ENCODE measurements around the gene GABRP.

DNA sequence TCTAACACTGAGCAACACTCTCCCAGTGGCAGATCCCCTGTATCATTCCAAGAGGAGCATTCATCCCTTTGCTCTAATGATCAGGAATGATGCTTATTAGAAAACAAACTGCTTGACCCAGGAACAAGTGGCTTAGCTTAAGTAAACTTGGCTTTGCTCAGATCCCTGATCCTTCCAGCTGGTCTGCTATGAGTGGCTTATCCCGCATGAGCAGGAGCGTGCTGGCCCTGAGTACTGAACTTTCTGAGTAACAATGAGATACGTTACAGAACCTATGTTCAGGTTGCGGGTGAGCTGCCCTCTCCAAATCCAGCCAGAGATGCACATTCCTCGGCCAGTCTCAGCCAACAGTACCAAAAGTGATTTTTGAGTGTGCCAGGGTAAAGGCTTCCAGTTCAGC, 29.7 kb downstream of the GABRP start:
- TF ChIP-seq, protein P1, sequence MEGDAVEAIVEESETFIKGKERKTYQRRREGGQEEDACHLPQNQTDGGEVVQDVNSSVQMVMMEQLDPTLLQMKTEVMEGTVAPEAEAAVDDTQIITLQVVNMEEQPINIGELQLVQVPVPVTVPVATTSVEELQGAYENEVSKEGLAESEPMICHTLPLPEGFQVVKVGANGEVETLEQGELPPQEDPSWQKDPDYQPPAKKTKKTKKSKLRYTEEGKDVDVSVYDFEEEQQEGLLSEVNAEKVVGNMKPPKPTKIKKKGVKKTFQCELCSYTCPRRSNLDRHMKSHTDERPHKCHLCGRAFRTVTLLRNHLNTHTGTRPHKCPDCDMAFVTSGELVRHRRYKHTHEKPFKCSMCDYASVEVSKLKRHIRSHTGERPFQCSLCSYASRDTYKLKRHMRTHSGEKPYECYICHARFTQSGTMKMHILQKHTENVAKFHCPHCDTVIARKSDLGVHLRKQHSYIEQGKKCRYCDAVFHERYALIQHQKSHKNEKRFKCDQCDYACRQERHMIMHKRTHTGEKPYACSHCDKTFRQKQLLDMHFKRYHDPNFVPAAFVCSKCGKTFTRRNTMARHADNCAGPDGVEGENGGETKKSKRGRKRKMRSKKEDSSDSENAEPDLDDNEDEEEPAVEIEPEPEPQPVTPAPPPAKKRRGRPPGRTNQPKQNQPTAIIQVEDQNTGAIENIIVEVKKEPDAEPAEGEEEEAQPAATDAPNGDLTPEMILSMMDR (IDR thresholded peaks at IDR 0.05), result no peak
- TF ChIP-seq POLR2A (IDR thresholded peaks at IDR 0.05), result no peak
